HG03378 (cell line): ENCODE data around the gene CLCN2.
"Not testable (repeated sequence)": the region's sequence is repeated elsewhere in the genome, so short reads cannot be mapped to it uniquely, and the experiment has no call there.

Source experiments
- ATAC-seq: cut with Tn5 transposase; IDR thresholded peaks from one replicate; pipeline ENCODE4 v1.9.1; 2021; ENCODE audit warnings: mild to moderate bottlenecking, moderate library complexity; ENCODE audit not compliant: unreplicated experiment

Gene CLCN2

GRCh38 chr3:184347321-184348056, 13.9 kb downstream of the CLCN2 start:
- ATAC-seq: no peak

GRCh38 chr3:184346480-184347190, 14.8 kb downstream of the CLCN2 start:
- no peak for ATAC-seq

DNA sequence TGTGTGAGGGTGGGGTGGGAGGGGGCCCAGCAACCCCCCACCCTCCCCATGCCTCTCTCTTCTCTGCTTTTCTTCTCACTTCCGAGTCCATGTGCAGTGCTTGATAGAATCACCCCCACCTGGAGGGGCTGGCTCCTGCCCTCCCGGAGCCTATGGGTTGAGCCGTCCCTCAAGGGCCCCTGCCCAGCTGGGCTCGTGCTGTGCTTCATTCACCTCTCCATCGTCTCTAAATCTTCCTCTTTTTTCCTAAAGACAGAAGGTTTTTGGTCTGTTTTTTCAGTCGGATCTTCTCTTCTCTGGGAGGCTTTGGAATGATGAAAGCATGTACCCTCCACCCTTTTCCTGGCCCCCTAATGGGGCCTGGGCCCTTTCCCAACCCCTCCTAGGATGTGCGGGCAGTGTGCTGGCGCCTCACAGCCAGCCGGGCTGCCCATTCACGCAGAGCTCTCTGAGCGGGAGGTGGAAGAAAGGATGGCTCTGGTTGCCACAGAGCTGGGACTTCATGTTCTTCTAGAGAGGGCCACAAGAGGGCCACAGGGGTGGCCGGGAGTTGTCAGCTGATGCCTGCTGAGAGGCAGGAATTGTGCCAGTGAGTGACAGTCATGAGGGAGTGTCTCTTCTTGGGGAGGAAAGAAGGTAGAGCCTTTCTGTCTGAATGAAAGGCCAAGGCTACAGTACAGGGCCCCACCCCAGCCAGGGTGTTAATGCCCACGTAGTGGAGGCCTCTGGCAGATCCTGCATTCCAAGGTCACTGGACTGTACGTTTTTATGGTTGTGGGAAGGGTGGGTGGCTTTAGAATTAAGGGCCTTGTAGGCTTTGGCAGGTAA, 15.9 kb downstream of the CLCN2 start:
- ATAC-seq: no peak

DNA sequence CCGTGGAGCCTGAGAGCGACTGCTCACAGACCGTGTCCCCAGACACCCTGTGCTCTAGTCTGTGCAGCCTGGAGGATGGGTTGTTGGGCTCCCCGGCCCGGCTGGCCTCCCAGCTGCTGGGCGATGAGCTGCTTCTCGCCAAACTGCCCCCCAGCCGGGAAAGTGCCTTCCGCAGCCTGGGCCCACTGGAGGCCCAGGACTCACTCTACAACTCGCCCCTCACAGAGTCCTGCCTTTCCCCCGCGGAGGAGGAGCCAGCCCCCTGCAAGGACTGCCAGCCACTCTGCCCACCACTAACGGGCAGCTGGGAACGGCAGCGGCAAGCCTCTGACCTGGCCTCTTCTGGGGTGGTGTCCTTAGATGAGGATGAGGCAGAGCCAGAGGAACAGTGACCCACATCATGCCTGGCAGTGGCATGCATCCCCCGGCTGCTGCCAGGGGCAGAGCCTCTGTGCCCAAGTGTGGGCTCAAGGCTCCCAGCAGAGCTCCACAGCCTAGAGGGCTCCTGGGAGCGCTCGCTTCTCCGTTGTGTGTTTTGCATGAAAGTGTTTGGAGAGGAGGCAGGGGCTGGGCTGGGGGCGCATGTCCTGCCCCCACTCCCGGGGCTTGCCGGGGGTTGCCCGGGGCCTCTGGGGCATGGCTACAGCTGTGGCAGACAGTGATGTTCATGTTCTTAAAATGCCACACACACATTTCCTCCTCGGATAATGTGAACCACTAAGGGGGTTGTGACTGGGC, 16.7 kb downstream of the CLCN2 start:
- ATAC-seq: no peak

- ATAC-seq: no peak
These were observed 18.1 kb downstream of the CLCN2 start for GRCh38 chr3:184343200-184343876.

DNA sequence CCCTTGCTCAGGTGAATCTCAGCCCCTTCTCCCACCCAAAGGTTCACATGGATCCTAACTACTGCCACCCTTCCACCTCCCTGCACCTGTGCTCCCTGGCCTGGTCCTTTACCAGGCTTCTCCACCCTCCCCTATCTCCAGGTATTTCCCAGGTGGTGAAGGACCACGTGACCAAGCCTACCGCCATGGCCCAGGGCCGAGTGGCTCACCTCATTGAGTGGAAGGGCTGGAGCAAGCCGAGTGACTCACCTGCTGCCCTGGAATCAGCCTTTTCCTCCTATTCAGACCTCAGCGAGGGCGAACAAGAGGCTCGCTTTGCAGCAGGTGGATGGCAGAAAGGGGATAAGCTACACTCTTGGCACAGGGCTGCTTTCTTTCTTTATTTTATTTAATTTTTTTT, 19.5 kb downstream of the CLCN2 start:
- ATAC-seq: no peak

DNA sequence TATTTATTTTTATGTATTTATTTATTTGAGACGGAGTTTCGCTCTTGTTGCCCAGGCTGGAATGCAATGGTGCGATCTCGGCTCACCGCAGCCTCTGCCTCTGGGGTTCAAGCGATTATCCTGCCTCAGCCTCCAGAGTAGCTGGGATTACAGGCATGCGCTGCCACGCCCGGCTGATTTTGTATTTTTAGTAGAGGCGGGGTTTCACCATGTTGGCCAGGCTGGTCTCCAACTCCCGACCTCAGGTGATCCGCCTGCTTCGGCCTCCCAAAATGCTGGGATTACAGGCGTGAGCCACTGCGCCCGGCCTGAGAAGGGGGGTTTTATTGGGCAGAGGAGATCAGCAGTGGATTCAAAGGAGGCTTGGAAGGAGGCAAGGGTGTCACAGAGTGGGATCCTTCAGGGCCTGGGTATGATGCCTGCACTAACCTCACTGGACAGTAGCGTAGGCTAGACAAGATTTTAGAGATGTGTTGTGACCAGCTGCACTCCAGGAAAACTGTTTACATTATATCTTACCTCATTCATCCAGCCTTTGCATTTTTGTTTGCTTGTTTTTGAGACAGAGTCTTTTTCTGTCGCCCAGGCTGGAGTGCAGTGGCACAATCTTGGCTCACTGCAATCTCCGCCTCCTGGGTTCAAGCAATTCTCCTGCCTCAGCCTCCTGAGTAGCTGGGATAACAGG, 21.8 kb downstream of the CLCN2 start:
- not testable (repeated sequence) for ATAC-seq

- ATAC-seq: no peak
These were observed 22.4 kb downstream of the CLCN2 start for GRCh38 chr3:184339001-184339400.

DNA sequence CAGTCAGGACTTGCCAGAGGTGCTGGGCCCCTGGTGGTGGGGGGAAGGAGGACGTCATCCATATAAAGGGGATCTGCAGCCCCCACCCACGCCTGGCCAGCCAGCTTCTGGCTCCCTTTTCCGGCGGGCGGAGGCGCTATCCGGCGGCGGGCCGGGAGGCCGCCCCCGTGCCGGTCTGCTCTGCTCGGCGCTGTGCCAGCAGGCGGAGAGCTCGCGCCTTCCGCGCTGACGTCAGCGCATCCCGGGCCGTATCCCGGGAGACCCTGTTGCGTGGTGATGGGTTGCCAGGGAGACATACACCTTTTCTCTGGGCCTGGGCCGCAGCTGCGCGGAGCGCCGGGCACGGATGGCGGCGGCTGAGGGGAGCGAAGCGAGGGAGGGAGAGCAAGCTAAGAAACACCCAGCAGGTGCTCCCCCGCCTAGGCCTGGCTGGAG, 22.9 kb downstream of the CLCN2 start:
- no peak for ATAC-seq

DNA sequence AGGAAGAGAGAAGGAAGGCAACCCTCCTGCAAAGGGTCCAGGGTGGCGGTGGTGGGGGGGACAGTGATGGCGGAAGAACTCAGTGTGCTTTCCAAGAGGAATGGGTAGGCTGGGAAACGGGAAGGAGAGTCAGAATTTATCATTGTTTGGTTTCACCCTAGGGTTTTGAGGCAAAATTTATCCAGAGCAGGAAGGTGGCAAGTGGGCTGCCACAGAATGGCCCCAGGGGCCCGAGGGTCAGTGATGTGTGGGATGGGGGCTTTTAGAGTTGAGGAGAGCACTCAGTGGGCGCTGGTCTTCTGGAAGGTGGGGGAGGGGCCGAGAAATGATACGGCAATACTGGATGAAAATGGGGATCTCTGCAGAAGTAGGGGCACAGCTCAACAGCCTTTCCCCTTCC, 23.4 kb downstream of the CLCN2 start:
- ATAC-seq: no peak

- ATAC-seq: no peak
These were observed 24.0 kb downstream of the CLCN2 start, which contains the start of gene FAM131A for GRCh38 chr3:184337399-184337714. TSS of gene FAM131A (plus strand) at chr3:184337600. CDS start at chr3:184337631, 31 bp downstream.

DNA sequence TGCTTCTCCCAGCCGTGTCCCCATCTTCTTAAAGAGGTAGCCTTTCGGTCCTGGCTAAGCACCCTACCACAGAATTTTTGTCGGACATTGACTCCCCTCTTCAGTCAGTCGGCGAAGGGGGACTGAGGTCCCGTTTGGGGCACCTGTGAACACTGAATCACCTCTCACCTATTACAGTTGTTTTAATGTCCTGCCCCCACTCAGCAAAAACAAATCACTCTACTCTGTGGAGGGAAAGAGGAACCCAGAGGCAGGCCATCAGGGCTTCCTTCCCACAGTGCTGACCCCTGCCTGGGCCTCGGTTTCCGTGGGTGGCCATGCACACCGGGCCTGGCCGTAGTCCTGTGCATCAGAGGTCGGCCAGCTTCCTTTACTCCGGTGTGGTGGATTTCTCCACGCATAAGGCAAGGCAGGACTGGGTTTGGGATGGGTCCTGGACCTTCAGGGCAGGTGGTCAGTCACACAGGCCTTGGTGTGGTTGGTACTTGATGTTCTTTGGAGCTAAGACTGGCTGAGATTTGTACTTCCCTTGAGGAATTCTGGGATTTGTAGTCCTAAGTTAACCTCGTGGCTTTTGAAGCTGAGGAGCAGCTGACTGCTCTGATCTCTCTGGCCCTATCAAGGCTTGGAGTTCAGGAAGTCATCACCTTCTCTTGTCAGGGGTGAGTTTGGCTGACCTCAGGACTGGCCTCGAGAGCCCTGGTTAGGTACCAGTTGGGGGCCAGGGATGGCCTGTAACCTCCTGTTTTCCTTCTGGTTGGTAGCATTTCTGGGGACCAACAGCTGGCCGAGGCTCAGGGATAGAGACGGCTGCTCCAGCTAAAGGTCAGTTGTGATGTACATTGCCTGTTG, 24.6 kb downstream of the CLCN2 start:
- no peak for ATAC-seq

DNA sequence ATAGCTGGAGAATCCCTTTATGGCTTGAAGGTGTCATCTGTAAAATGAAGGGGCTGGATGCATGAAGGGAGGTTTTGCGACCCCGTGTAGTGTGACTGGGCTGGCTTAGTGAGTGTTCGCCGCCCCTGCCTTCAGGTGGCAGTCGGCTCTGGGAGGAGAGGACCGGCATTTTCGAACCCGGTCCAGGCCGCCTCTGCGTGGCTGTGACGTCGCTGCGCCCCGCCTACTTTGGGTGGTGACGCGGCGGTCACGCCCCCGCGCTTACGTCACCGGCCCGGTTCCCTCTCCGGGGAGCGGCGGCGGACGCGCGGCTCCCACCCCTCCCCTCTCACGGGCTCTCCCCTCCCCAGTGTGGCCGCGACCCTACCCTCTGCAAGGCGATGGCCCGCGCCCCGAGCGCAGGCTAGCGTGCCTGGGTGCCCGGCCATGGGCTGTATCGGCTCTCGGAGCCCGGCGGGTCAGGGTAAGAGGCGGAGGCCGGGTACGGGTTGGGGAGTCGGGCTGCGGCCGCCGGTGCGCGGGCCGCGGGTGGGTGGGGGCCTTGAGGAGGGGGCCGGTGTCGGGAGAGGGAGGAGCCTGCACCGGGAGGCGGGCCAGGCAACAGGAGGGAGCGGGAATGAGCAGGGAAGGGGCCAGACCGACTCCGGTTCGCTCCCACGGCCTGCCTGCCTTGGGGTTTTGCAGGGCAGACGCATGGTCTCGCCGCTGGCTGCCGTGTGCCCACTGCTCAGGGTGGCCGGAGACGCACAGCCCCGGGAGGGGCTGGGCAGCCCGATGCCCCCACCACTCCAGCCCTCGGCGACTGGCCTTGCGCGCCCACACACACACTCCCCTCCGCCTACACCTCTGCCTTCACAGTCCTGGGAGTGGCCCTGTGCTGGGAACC, 25.5 kb downstream of the CLCN2 start:
- ATAC-seq: no peak

- ATAC-seq: no peak
These were observed 26.1 kb downstream of the CLCN2 start for GRCh38 chr3:184335291-184335660.

- ATAC-seq: no peak
These were observed 26.8 kb downstream of the CLCN2 start for GRCh38 chr3:184334470-184335158.

DNA sequence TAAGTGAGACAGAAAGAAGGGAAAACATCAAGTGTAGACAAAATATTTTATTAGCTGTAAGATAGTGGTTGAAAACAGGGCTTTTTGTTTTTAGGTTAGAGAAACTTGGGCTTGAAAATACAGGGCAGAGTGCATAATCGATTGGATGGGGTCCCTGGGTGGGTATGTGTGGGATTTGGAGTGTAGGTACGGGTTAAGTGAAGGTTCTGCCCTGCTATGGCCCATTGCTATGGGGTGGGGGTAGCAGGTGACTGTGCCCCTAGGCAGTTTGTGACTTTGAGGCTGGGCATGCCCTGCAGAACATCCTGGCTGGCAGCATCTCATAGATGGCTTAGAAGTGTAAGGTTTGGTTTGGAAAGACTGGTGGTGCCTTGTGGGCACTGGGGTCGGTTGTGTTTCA, 27.7 kb downstream of the CLCN2 start:
- no peak for ATAC-seq

DNA sequence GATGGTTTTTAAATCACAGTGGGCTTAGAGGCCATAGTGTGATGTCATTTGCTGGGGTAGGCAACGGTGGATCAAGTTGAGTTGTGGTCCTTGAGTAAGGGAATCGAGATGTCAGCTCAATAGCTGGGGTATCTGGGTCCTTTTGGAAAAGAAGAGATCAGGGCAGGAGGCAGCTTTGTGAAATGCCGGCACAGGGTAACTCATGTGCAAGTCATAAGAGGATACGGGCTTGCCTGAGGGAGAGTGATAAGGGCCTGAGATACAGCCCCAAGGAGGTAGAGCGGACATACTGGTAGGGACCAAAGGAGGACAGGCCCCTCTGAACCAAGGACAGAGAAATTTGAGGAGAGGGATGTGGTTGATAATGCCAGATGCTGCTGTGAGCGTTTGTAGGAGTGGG, 28.2 kb downstream of the CLCN2 start:
- ATAC-seq: no peak
